Activated CD4-positive, alpha-beta T cell treated with anti-CD3 and anti-CD28 coated beads for 24 hours (primary cell): ENCODE data around the gene CYB5R3.
"Not testable (repeated sequence)": the region's sequence is repeated elsewhere in the genome, so short reads cannot be mapped to it uniquely, and the experiment has no call there.

Experiments
- DNase-seq, 2 donors: peaks; one replicate each; pipeline ENCODE4 v3.0.0-alpha.2; 2020; ENCODE audit warnings: low read depth in 2 of 2

Gene CYB5R3

DNA sequence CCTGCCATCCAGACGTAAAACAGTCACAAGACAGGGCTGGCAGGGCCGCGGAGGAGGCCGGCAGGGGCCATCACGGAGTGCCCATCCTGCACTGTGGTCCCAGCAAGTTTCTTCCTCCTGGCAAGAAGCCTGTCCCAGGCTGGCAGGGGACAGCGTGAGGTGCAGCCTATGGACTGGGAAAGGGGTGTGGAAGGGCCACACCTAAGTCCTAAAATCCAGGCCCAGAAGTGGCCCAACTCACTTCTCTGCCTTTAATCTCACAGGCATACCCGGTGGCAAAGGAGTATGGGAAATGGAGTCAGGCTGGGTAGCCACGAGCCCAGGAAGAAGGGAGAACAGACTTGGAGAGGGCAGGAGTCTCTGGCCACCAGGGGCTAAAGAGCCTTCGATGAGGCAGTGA lies 78.6 kb downstream of the CYB5R3 start:
- not testable (repeated sequence) for DNase-seq

DNA sequence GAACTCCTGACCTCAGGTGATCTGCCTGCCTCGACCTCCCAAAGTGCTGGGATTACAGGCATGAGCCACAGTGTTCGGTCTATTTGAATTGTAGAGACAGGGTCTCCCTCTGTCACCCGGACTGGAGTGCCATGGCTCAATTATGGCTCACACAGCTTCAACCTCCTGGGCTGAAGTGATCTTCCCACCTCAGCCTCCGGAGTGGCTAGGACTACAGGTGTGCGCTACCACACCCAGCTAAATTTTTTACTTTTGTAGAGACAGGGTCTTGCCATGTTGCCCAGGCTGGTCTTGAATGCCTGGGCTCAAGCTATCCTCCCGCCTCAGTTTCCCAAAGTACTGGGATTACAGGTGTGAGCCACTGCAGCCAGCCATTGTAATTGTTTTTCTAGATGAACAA lies 81.2 kb downstream of the CYB5R3 start:
- not testable (repeated sequence) for DNase-seq
